NOMO-1 (cell line): ENCODE measurements around the gene ZCCHC9.

ENCODE experiments used
- DNase-seq, 2 experiments: peaks; one replicate each; lab custom pipeline; 2025; ENCODE audit not compliant: unreplicated experiment in 2 of 2; lab: John Stamatoyannopoulos, UW

ZCCHC9 gene

GRCh38 chr5:81355291-81356251 is 54.2 kb downstream of the ZCCHC9 start:
- DNase-seq: no peak

- no peak for DNase-seq
Measured at GRCh38 chr5:81359108-81359507, 57.7 kb downstream of the ZCCHC9 start.

DNA sequence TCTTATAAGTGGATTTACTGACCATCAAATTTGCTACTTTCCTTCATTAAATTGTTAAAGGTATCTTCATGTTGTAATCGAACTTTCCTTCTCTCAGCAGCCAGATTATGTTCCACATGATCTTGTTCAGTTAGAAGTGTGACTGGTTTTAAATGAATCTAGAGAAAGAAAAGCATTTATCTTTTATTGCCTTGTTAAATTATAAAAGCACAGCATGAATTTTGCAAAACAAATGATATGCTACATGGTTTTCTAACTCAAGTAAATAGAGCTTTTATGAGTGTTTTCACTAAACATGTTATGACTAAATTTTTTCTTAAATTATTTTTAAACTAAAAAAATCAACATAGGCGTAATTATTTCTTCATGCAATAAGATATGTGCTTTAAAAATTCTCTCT is 58.5 kb downstream of the ZCCHC9 start:
- no peak for DNase-seq

- DNase-seq: no peak
Measured at GRCh38 chr5:81360640-81361039, 59.3 kb downstream of the ZCCHC9 start.

DNA sequence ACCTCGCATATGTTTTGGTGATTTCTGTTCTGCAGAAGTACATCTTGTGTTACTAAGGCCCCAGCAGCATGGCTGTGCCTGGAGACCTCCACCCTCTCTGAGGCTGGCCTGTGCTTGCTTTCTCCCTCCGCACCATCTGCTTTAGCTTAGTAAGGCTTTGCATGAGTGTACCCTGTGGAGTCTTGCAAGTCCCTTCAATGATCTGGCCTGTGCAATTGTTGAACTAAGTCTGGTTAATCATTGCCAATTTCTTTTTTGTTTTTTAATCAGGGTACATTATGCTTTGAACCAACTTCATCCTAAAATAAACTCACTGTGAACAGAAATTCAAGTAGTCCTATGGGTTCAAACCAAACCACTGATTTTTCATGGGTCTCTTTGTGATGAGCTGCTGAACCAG is 60.2 kb downstream of the ZCCHC9 start:
- no peak for DNase-seq
